ENCODE measurements around the gene YES1. TPM values are rescaled to one million over a fixed set of nuclear protein-coding genes. Genes with fewer than 3 reads are reported as not detected.
"Not testable (repeated sequence)": the region's sequence is repeated elsewhere in the genome, so short reads cannot be mapped to it uniquely, and the experiment has no call there.

The YES1 gene
- polyA plus RNA-seq, 4 donors: 57.8 to 85.7 (median 68.2) TPM

GRCh38 chr18:795383-795782 is 16.7 kb downstream of the YES1 start:
- DNase-seq (ENCODE audit: low read depth in 4 of 4, low spot score in 3 of 4): not testable (repeated sequence)

- no peak for DNase-seq (ENCODE audit: low read depth in 4 of 4, low spot score in 3 of 4)
Measured at GRCh38 chr18:789397-789796, 22.6 kb downstream of the YES1 start.

GRCh38 chr18:785242-785641 is 26.8 kb downstream of the YES1 start:
- no peak for DNase-seq (ENCODE audit: low read depth in 4 of 4, low spot score in 3 of 4)

GRCh38 chr18:784470-785172 is 27.4 kb downstream of the YES1 start:
- no peak for DNase-seq (ENCODE audit: low read depth in 4 of 4, low spot score in 3 of 4)

- DNase-seq (ENCODE audit: low read depth in 4 of 4, low spot score in 3 of 4): no peak
Measured at GRCh38 chr18:778194-778927, 33.7 kb downstream of the YES1 start.

- DNase-seq (ENCODE audit: low read depth in 4 of 4, low spot score in 3 of 4): no peak
Measured at GRCh38 chr18:777021-777420, 35.0 kb downstream of the YES1 start.

- DNase-seq (ENCODE audit: low read depth in 4 of 4, low spot score in 3 of 4): not testable (repeated sequence)
Measured at GRCh38 chr18:776044-776443, 36.0 kb downstream of the YES1 start.

- no peak for DNase-seq (ENCODE audit: low read depth in 4 of 4, low spot score in 3 of 4)
Measured at GRCh38 chr18:774811-775210, 37.2 kb downstream of the YES1 start.

- no peak for DNase-seq (ENCODE audit: low read depth in 4 of 4, low spot score in 3 of 4)
Measured at GRCh38 chr18:773980-774624, 37.9 kb downstream of the YES1 start.

- no peak for DNase-seq (ENCODE audit: low read depth in 4 of 4, low spot score in 3 of 4)
Measured at GRCh38 chr18:770583-770961, 41.5 kb downstream of the YES1 start.

GRCh38 chr18:767961-768360 is 44.1 kb downstream of the YES1 start:
- no peak for DNase-seq (ENCODE audit: low read depth in 4 of 4, low spot score in 3 of 4)

- DNase-seq (ENCODE audit: low read depth in 4 of 4, low spot score in 3 of 4): no peak
Measured at GRCh38 chr18:767084-767882, 44.8 kb downstream of the YES1 start.

GRCh38 chr18:766550-766860 is 45.5 kb downstream of the YES1 start:
- no peak for DNase-seq (ENCODE audit: low read depth in 4 of 4, low spot score in 3 of 4)

- DNase-seq (ENCODE audit: low read depth in 4 of 4, low spot score in 3 of 4): no peak
Measured at GRCh38 chr18:765764-766549, 46.1 kb downstream of the YES1 start.

GRCh38 chr18:759864-760263 is 52.2 kb downstream of the YES1 start:
- DNase-seq (ENCODE audit: low read depth in 4 of 4, low spot score in 3 of 4): not testable (repeated sequence)

- DNase-seq (ENCODE audit: low read depth in 4 of 4, low spot score in 3 of 4): no peak
Measured at GRCh38 chr18:755506-755905, 56.5 kb downstream of the YES1 start.

- DNase-seq (ENCODE audit: low read depth in 4 of 4, low spot score in 3 of 4): no peak
Measured at GRCh38 chr18:754656-755055, 57.4 kb downstream of the YES1 start.

- no peak for DNase-seq (ENCODE audit: low read depth in 4 of 4, low spot score in 3 of 4)
Measured at GRCh38 chr18:750456-750855, 61.6 kb downstream of the YES1 start.

- no peak for DNase-seq (ENCODE audit: low read depth in 4 of 4, low spot score in 3 of 4)
Measured at GRCh38 chr18:744832-745597, 67.0 kb downstream of the YES1 start.
